Measurements from ENCODE around the gene HSD17B1. TPM values are rescaled to one million over a fixed set of nuclear protein-coding genes. Genes with fewer than 3 reads are reported as not detected.

Gene HSD17B1
- total and polyA plus RNA-seq, 2 of the 13 experiments (the other 11 are each of a cell fraction or from before 2014, with no cell fraction given): 0.54 to 0.93 TPM

DNA sequence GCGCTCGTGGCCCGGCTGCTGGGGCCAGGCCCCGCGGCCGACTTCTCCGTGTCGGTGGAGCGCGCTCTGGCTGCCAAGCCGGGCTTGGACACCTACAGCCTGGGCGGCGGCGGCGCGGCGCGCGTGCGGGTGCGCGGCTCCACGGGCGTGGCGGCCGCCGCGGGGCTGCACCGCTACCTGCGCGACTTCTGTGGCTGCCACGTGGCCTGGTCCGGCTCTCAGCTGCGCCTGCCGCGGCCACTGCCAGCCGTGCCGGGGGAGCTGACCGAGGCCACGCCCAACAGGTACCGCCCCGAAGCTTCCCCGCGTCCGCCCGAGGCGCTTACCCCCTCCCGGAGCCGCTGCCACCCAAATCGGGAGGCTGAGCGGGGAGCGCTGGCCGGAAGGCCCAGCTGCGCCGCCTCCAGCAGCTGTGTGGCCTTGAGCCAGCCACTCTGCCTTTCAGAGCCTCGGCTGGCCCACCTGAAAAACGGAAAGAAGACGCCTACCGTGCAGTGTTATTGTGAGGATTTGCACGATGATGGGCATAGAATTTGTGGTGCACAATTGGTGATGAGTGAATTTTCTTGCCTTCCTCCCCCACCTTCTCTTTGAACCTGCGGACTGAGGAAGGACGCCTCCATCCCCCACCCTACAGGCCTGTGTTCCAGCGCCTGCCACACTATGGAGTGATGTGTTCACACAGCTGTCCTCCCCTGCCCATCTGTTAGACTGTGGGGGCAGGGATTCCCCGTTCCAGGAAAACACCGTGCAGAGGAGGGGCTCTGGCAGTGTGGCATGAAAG is 16.2 kb upstream of the HSD17B1 start (continued):
- TF ChIP-seq NR2F2 (IDR thresholded peaks at IDR 0.05; ENCODE audit: borderline replicate concordance, low read depth) (0 out of 2 replicates have a peak, but pooled peaks have one; percentile 7), SALL2 (CRISPR knock-in tag; IDR thresholded peaks at IDR 0.05) (peak; percentile 72), RAD51 (IDR thresholded peaks at IDR 0.05; ENCODE audit: borderline replicate concordance) (no peak), HDAC1 (CRISPR knock-in tag; IDR thresholded peaks at IDR 0.05) (peak; percentile 70; the same call in 1 of the 2 replicates), THYN1 (CRISPR knock-in tag; IDR thresholded peaks at IDR 0.05; ENCODE audit: borderline replicate concordance, low read depth) (no peak), IRX3 (CRISPR knock-in tag; IDR thresholded peaks at IDR 0.05; ENCODE audit: borderline replicate concordance, low read depth) (peak; percentile 88), FOXK1 (CRISPR knock-in tag; IDR thresholded peaks at IDR 0.05; ENCODE audit: borderline replicate concordance, low read depth) (peak; percentile 77; the same call in 1 of the 2 replicates), MIXL1 (CRISPR knock-in tag; IDR thresholded peaks at IDR 0.05) (peak; percentile 74; the same call in 1 of the 2 replicates), SP1 (IDR thresholded peaks at IDR 0.05) (no peak), SP1 (CRISPR knock-in tag; IDR thresholded peaks at IDR 0.05) (peak; percentile 70), ZNF124 (CRISPR knock-in tag; IDR thresholded peaks at IDR 0.05) (peak; percentile 81), ZNF136 (CRISPR knock-in tag; IDR thresholded peaks at IDR 0.05; ENCODE audit: low read depth) (peak; percentile 30; the same call in 1 of the 2 replicates), ZNF547 (CRISPR knock-in tag; IDR thresholded peaks at IDR 0.05) (peak; percentile 78), ZNF720 (CRISPR knock-in tag; IDR thresholded peaks at IDR 0.05) (0 out of 2 replicates have a peak, but pooled peaks have one; percentile 23), MIER2 (CRISPR knock-in tag; IDR thresholded peaks at IDR 0.05) (peak; percentile 66; the same call in 1 of the 2 replicates), HMGXB4 (CRISPR knock-in tag; IDR thresholded peaks at IDR 0.05; ENCODE audit: borderline replicate concordance in 1 of 2, low read depth in 1 of 2) (peak; percentile 75 to 76; a peak in 2 of 4 replicates), CREM (IDR thresholded peaks at IDR 0.05) (no peak; the same call in 1 of the 2 replicates), CREM (CRISPR knock-in tag; IDR thresholded peaks at IDR 0.05) (no peak), RAD21 (CRISPR knock-in tag; IDR thresholded peaks at IDR 0.05) (peak; percentile 80), FOXA3 (CRISPR knock-in tag; IDR thresholded peaks at IDR 0.05) (peak; percentile 71), ZNF569 (CRISPR knock-in tag; IDR thresholded peaks at IDR 0.05; ENCODE audit: borderline replicate concordance) (no peak), ISL2 (CRISPR knock-in tag; IDR thresholded peaks at IDR 0.05) (peak; percentile 67), ZNF761 (CRISPR knock-in tag; conservative IDR thresholded peaks at IDR 0.05) (peak; percentile 66; the same call in 1 of the 2 replicates), ESRRA (CRISPR knock-in tag; IDR thresholded peaks at IDR 0.05; ENCODE audit: low read depth) (peak; percentile 29; the same call in 1 of the 2 replicates), RARA (CRISPR knock-in tag; IDR thresholded peaks at IDR 0.05) (peak; percentile 66), EED (CRISPR knock-in tag; IDR thresholded peaks at IDR 0.05) (no peak)
- TF ChIP-seq, protein P1, sequence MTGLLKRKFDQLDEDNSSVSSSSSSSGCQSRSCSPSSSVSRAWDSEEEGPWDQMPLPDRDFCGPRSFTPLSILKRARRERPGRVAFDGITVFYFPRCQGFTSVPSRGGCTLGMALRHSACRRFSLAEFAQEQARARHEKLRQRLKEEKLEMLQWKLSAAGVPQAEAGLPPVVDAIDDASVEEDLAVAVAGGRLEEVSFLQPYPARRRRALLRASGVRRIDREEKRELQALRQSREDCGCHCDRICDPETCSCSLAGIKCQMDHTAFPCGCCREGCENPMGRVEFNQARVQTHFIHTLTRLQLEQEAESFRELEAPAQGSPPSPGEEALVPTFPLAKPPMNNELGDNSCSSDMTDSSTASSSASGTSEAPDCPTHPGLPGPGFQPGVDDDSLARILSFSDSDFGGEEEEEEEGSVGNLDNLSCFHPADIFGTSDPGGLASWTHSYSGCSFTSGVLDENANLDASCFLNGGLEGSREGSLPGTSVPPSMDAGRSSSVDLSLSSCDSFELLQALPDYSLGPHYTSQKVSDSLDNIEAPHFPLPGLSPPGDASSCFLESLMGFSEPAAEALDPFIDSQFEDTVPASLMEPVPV (CRISPR knock-in tag; IDR thresholded peaks at IDR 0.05): peak; percentile 97
